Fibroblast of lung (primary cell): ENCODE measurements around the gene MOGAT1. TPM values are rescaled to one million over a fixed set of nuclear protein-coding genes. Genes with fewer than 3 reads are reported as not detected.

Experiments
- DNase-seq, 2 donors: peaks; one replicate each; pipeline versions ENCODE4 v3.0.0 to v3.0.0-alpha.2; 2010; ENCODE audit warnings: low read depth in 2 of 2
- H2AFZ ChIP-seq: 2 replicates; pipeline ENCODE4 v1.5.1; 2012; ENCODE audit warnings: low read length, control low read depth, inconsistent platforms
- H3K27ac ChIP-seq: 2 replicates; pipeline ENCODE4 v1.5.1; 2011; ENCODE audit warnings: low read length, control low read depth; ENCODE audit not compliant: insufficient read depth
- H3K27me3 ChIP-seq: 2 replicates; pipeline ENCODE4 v1.5.1; 2011; ENCODE audit warnings: mild to moderate bottlenecking, low read length; ENCODE audit not compliant: control insufficient read depth, insufficient read depth
- H3K36me3 ChIP-seq: 2 replicates; pipeline ENCODE4 v1.5.1; 2011; ENCODE audit warnings: low read length; ENCODE audit not compliant: control insufficient read depth, insufficient read depth
- H3K4me1 ChIP-seq: 2 replicates; pipeline ENCODE4 v1.5.1; 2011; ENCODE audit warnings: low read length; ENCODE audit not compliant: control insufficient read depth, insufficient read depth; ENCODE audit errors: extremely low read depth
- H3K4me2 ChIP-seq: 2 replicates; pipeline ENCODE4 v1.5.1; 2011; ENCODE audit warnings: low read length, control low read depth; ENCODE audit not compliant: insufficient read depth; ENCODE audit errors: extremely low read depth
- H3K4me3 ChIP-seq, 4 experiments: fragments of 200-600 bp in 1 of 4; sonication (generic) in 1 of 4; replicated peaks in 1 of 4; 2 replicates each; pipeline ENCODE4 v1.5.1; 2011 to 2016; ENCODE audit warnings: low read length in 4 of 4, low read depth in 3 of 4, mild to moderate bottlenecking in 3 of 4, control low read depth in 2 of 4, inconsistent platforms in 1 of 4, mixed read lengths in 1 of 4; ENCODE audit not compliant: insufficient read depth in 1 of 4; ENCODE audit errors: control extremely low read depth in 1 of 4
- H3K79me2 ChIP-seq: 2 replicates; pipeline ENCODE4 v1.5.1; 2012; ENCODE audit warnings: mild to moderate bottlenecking, low read length, inconsistent platforms; ENCODE audit not compliant: control insufficient read depth, insufficient read depth
- H3K9ac ChIP-seq: 2 replicates; pipeline ENCODE4 v1.5.1; 2011; ENCODE audit warnings: mild to moderate bottlenecking, low read length, control low read depth; ENCODE audit not compliant: insufficient read depth
- H3K9me3 ChIP-seq: 2 replicates; pipeline ENCODE4 v1.5.1; 2012; ENCODE audit warnings: low read depth, low read length; ENCODE audit not compliant: control insufficient read depth, insufficient read depth
- H4K20me1 ChIP-seq: 2 replicates; pipeline ENCODE4 v1.5.1; 2011; ENCODE audit warnings: low read length; ENCODE audit not compliant: control insufficient read depth, insufficient read depth; ENCODE audit errors: extremely low read depth
- CTCF ChIP-seq, 2 donors: IDR thresholded peaks in 1 of 2; conservative IDR thresholded peaks in 1 of 2; 1 replicate in 1 of 2; 2 replicates in 1 of 2; pipeline ENCODE4 v1.5.1; 2011 to 2012; ENCODE audit warnings: low read length in 2 of 2, control low read depth in 1 of 2, inconsistent platforms in 1 of 2, low read depth in 1 of 2, mild to moderate bottlenecking in 1 of 2
- EZH2 ChIP-seq: IDR thresholded peaks from 2 replicates; pipeline ENCODE4 v1.5.1; 2012; ENCODE audit warnings: low read length, control low read depth, mild to moderate bottlenecking; ENCODE audit errors: missing control alignments
- polyA plus RNA-seq, 2 donors: library from polyadenylated mRNA; depleted of rRNA in 1 of 2; stranded (reverse) in 1 of 2; unstranded in 1 of 2; fragments of >200 nt; gene quantifications; 2 replicates each; pipeline ENCODE4 v1.2.1, GENCODE V29; 2011 to 2012; ENCODE audit warnings: missing spikeins in 1 of 2
- total RNA-seq: library from RNA; depleted of rRNA; stranded (reverse); fragments of >200 nt; gene quantifications from 2 replicates; pipeline ENCODE4 v1.2.1, GENCODE V29; 2014

The MOGAT1 gene
- total and polyA plus RNA-seq, 2 donors (not counting 1 experiment from before 2014, with no cell fraction given) = not detected

DNA sequence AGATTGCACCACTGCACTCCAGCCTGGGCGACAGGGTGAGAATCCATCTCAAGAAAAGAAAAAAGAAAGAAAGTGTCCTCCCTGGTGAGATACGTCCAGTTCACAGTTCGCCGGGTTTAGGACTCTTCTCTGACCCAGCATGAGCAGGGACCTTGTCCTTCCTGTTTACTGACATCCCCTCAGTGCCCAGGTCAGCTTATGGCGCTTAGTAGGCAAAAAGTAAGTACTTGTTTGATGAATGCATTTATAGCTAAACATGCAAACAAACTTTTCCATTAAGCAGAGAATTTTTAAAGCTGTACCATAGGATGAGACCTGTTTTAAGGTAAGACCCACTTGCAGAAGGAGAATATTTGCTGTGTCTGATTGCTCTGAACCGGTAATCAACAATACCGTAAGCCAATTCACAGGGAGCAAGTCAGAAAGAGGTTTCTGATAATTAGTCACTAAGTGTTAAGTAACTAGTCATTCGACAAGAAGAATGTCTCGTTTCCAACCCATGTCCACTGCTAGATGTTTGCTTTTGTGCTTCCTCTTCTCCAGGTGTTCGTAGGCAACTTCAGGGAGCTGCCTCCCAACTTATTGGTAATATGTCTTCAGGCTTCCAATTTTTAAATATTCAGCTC lies 40.0 kb downstream of the MOGAT1 start:
- Histone ChIP-seq H4K20me1 (no peaks in the 10 kb centered on the region), H3K36me3 (no peaks in the 10 kb centered on the region), H3K27me3 (no peaks in the 10 kb centered on the region), H3K4me1 (peaks cover 17% of the 10 kb centered on the region), H3K4me2 (no peak overlapping the region), H3K27ac (no peak overlapping the region), H3K9ac (no peak overlapping the region), H3K79me2 (no peaks in the 10 kb centered on the region), H3K9me3 (no peaks in the 10 kb centered on the region), H2AFZ (no peak overlapping the region), H3K4me3 (no peak overlapping the region)
- no peak for DNase-seq
- no peak for TF ChIP-seq EZH2
- TF ChIP-seq CTCF (conservative IDR thresholded peaks at IDR 0.05 in 1 of 2, IDR thresholded peaks at IDR 0.05 in 1 of 2; ENCODE audit: low read depth in 1 of 2, low read length in 2 of 2) = no peak

- no peaks in the 10 kb centered on the region for H3K79me2 ChIP-seq
- H3K4me1 ChIP-seq = peaks cover 9% of the 10 kb centered on the region
- no peak overlapping the region for H3K4me3 ChIP-seq
- no peaks in the 10 kb centered on the region for H3K9me3 ChIP-seq
- DNase-seq = peak in 1 of 2 donors; percentile 46
- H3K4me2 ChIP-seq = no peak overlapping the region
- TF ChIP-seq EZH2 (no peak), CTCF (conservative IDR thresholded peaks at IDR 0.05 in 1 of 2, IDR thresholded peaks at IDR 0.05 in 1 of 2; ENCODE audit: low read depth in 1 of 2, low read length in 2 of 2) (no peak)
- no peaks in the 10 kb centered on the region for H4K20me1 ChIP-seq
- no peaks in the 10 kb centered on the region for H3K36me3 ChIP-seq
- no peak overlapping the region for H2AFZ ChIP-seq
- no peak overlapping the region for H3K27ac ChIP-seq
- no peak overlapping the region for H3K9ac ChIP-seq
- H3K27me3 ChIP-seq = no peaks in the 10 kb centered on the region
Measured at GRCh38 chr2:222713002-222713401, 41.5 kb downstream of the MOGAT1 start.

- DNase-seq = peak; percentile 51 to 82
- TF ChIP-seq EZH2 (no peak), CTCF (conservative IDR thresholded peaks at IDR 0.05 in 1 of 2, IDR thresholded peaks at IDR 0.05 in 1 of 2; ENCODE audit: low read depth in 1 of 2, low read length in 2 of 2) (no peak)
- no peaks in the 10 kb centered on the region for H3K27me3 ChIP-seq
- no peak overlapping the region for H2AFZ ChIP-seq
- no peak overlapping the region for H3K4me2 ChIP-seq
- H3K4me3 ChIP-seq = no peak overlapping the region
- H3K9me3 ChIP-seq = no peaks in the 10 kb centered on the region
- H3K27ac ChIP-seq = no peak overlapping the region
- H3K4me1 ChIP-seq = peaks cover 9% of the 10 kb centered on the region
- H3K9ac ChIP-seq = no peak overlapping the region
- no peaks in the 10 kb centered on the region for H3K79me2 ChIP-seq
- H3K36me3 ChIP-seq = no peaks in the 10 kb centered on the region
- H4K20me1 ChIP-seq = no peaks in the 10 kb centered on the region
Measured at GRCh38 chr2:222714361-222715241, 43.1 kb downstream of the MOGAT1 start.
